GM12878 (cell line): ENCODE data around the gene TIPARP. TPM values are rescaled to one million over a fixed set of nuclear protein-coding genes. Genes with fewer than 3 reads are reported as not detected.

Experiments used
- ATAC-seq: fragments of 200-7000 bp; cut with Tn5 transposase; 3 replicates; pipeline ENCODE4 v1.9.1; 2020; ENCODE audit warnings: mild to moderate bottlenecking, moderate library complexity
- BruUV-seq: library from RNA; stranded (reverse); fragments of 400-500 nt; replicated peaks from 2 replicates; lab custom pipeline; 2021; lab: Mats Ljungman, UMichigan
- CTCF ChIA-PET: fragments of 300-600 bp; sonication (Branson Sonifier 250); formaldehyde crosslinking; extraction: SDS; loops from one replicate; lab custom pipeline; 2021; ENCODE audit warnings: inconsistent platforms; lab: Yijun Ruan, JAX
- POLR2A ChIA-PET: fragments of 350-600 bp; formaldehyde crosslinking; extraction: SDS; loops from one replicate; lab custom pipeline; 2021; ENCODE audit warnings: inconsistent platforms; lab: Charles Lee
- RAD21 ChIA-PET: fragments of 300-600 bp; sonication (Branson Sonifier 250); formaldehyde crosslinking; loops from one replicate; lab custom pipeline; 2023; ENCODE audit warnings: antibody characterized with exemption; ENCODE audit not compliant: unreplicated experiment; lab: Charles Lee
- SMC1A ChIA-PET: fragments of 300-600 bp; sonication (Branson Sonifier 250); formaldehyde crosslinking; loops from one replicate; lab custom pipeline; 2023; ENCODE audit not compliant: unreplicated experiment, uncharacterized antibody; lab: Charles Lee
- DNase-seq: peaks from one replicate; pipeline ENCODE4 v3.0.0-alpha.2; 2011; ENCODE audit warnings: low read depth, low spot score
- FAIRE-seq: peaks from 3 replicates; lab custom pipeline; 2011; peaks lifted over from hg19 to GRCh38; lab: Jason Lieb, UNC
- H2AFZ ChIP-seq: 2 replicates; pipeline ENCODE4 v1.6.0; 2011; ENCODE audit warnings: low read depth, low read length, control low read depth; ENCODE audit not compliant: control insufficient read depth
- H3K27ac ChIP-seq: 2 replicates; pipeline ENCODE4 v1.5.1; 2011; ENCODE audit warnings: control low read depth; ENCODE audit not compliant: control insufficient read depth, insufficient read depth
- H3K27me3 ChIP-seq, 2 experiments: replicated peaks in 1 of 2; 2 replicates each; pipeline versions ENCODE4 v1.6.0 to v1.6.1; 2011; ENCODE audit warnings: low read length in 1 of 2; ENCODE audit not compliant: control insufficient read depth in 2 of 2, insufficient read depth in 2 of 2
- H3K36me3 ChIP-seq, 2 experiments: 2 replicates each; pipeline ENCODE4 v1.5.1; 2011; ENCODE audit warnings: low read length in 1 of 2; ENCODE audit not compliant: control insufficient read depth in 2 of 2, insufficient read depth in 2 of 2
- H3K4me1 ChIP-seq: 2 replicates; pipeline ENCODE4 v1.6.1; 2011; ENCODE audit warnings: mild to moderate bottlenecking, low read length, moderate library complexity, mixed read lengths; ENCODE audit not compliant: control insufficient read depth, insufficient read depth
- H3K4me2 ChIP-seq: 2 replicates; pipeline ENCODE4 v1.6.0; 2011; ENCODE audit warnings: control low read depth; ENCODE audit not compliant: control insufficient read depth, insufficient read depth
- H3K4me3 ChIP-seq: fragments of 200-600 bp; sonication (generic); 2 replicates; pipeline ENCODE4 v1.5.1; 2016
- H3K79me2 ChIP-seq: 2 replicates; pipeline ENCODE4 v1.6.0; 2011; ENCODE audit warnings: low read length; ENCODE audit not compliant: control insufficient read depth, insufficient read depth
- H3K9ac ChIP-seq: 2 replicates; pipeline ENCODE4 v1.8.0; 2011; ENCODE audit warnings: low read length, control low read depth, mixed read lengths; ENCODE audit not compliant: control insufficient read depth, insufficient read depth
- H3K9me3 ChIP-seq: replicated peaks from 3 replicates; pipeline ENCODE4 v1.5.1; 2011; ENCODE audit warnings: mild to moderate bottlenecking, low read length; ENCODE audit not compliant: control insufficient read depth, insufficient read depth
- H4K20me1 ChIP-seq: 2 replicates; pipeline ENCODE4 v1.6.0; 2011; ENCODE audit not compliant: control insufficient read depth, insufficient read depth
- ATF7 ChIP-seq: fragments of 450-650 bp; IDR thresholded peaks from 2 replicates; pipeline ENCODE4 v1.6.1; 2016; ENCODE audit warnings: low read depth, mild to moderate bottlenecking
- BACH1 ChIP-seq: fragments of 450-650 bp; IDR thresholded peaks from 2 replicates; pipeline ENCODE4 v1.6.1; 2017; ENCODE audit warnings: mild to moderate bottlenecking, borderline replicate concordance
- CBX5 ChIP-seq: sonication (generic); IDR thresholded peaks from 2 replicates; pipeline ENCODE4 v1.6.1; 2016; ENCODE audit warnings: low read depth, moderate library complexity, mild to moderate bottlenecking, inconsistent platforms
- CHD1 ChIP-seq: IDR thresholded peaks from 2 replicates; pipeline ENCODE4 v1.6.1; 2012; ENCODE audit warnings: low read depth, low read length, improper control_type of control experiment
- E2F4 ChIP-seq: IDR thresholded peaks from 2 replicates; pipeline ENCODE4 v1.6.1; 2012; ENCODE audit warnings: low read depth, low read length, improper control_type of control experiment
- ESRRA ChIP-seq: IDR thresholded peaks from 2 replicates; pipeline ENCODE4 v1.6.1; 2012; ENCODE audit warnings: mild to moderate bottlenecking, low read length, improper control_type of control experiment
- SMAD5 ChIP-seq: IDR thresholded peaks from 2 replicates; pipeline ENCODE4 v1.6.1; 2016; ENCODE audit warnings: antibody characterized with exemption, low read depth
- TARDBP ChIP-seq: IDR thresholded peaks from 2 replicates; pipeline ENCODE4 v1.6.1; 2016; ENCODE audit warnings: borderline replicate concordance
- TCF7 ChIP-seq: IDR thresholded peaks from 2 replicates; pipeline ENCODE4 v1.6.1; 2014; ENCODE audit warnings: antibody characterized with exemption, borderline replicate concordance
- ZNF217 ChIP-seq: fragments of 450-650 bp; IDR thresholded peaks from 2 replicates; pipeline ENCODE4 v1.6.1; 2017; ENCODE audit warnings: antibody characterized with exemption, mild to moderate bottlenecking
- in situ Hi-C: fragments of 300-500 bp; cut with MboI; formaldehyde crosslinking; loops from 9 replicates; pipeline ENCODE4 v1.14.3; 2018; ENCODE audit warnings: mixed read lengths
- intact Hi-C: fragments of 100-400 bp; cut with micrococcal nuclease; formaldehyde crosslinking; loops from one replicate; pipeline ENCODE4 v1.14.2; 2022; ENCODE audit not compliant: unreplicated experiment
- polyA plus RNA-seq, 11 experiments: library from polyadenylated mRNA; depleted of rRNA in 4 of 11; unstranded in 6 of 11; stranded (reverse) in 5 of 11; fragments of >200 nt; fragmentation: Nextera tagmentation in 4 of 11; fragmentation: Illumina TruSeq in 1 of 11; extraction: Ambion mirVana in 4 of 11; extraction: Trizol in 1 of 11; gene quantifications; 1 replicate in 1 of 11; 2 replicates in 10 of 11; pipeline versions ENCODE4 v1.2.1 to v1.2.3, GENCODE V29; 2011 to 2016; ENCODE audit warnings: inconsistent platforms in 2 of 11, missing spikeins in 2 of 11, low read depth in 1 of 11
- total RNA-seq, 4 experiments: library from RNA; depleted of rRNA in 3 of 4; stranded (reverse); fragments of >200 nt in 3 of 4; fragmentation: Illumina TruSeq in 1 of 4; extraction: Trizol in 1 of 4; gene quantifications; 2 replicates each; pipeline versions ENCODE4 v1.2.1 to v1.2.3, GENCODE V29; 2013 to 2021
- TF ChIP-seq, protein P1 (sequence below): fragments of 450-650 bp; formaldehyde crosslinking; IDR thresholded peaks from 2 replicates; pipeline ENCODE4 v1.5.0; 2022; ENCODE audit warnings: mild to moderate bottlenecking, missing genetic modification characterization

The TIPARP gene
- total and polyA plus RNA-seq, 10 of the 15 experiments (the other 5 are each of a cell fraction or from before 2014, with no cell fraction given): 3.2 to 21.5 (median 12.0) TPM

DNA sequence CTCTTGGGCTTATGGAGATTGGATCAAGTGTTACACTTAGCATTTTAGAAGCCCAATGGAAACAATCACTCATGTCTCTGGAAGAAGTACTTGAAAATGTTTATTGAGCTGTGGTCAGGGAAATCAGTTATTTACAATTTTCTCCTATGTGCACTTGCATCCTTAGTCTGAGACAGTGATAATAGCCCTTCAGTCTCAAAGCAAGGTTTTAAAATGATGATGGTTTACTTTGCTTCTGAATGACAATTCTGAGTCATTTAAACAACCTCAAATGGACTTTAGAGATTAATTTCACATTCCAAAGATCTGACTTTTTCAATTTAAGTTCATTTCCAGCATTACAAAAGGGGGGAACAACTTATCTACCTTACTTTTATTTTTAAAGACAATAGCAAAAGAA, 20.1 kb downstream of the TIPARP start:
- ChIA-PET RAD21 (no interaction called here), CTCF (interaction anchor here (0.6 to 1.1 kb wide), 3 partner anchors 9 to 73 kb away, joined by 3 read pairs; no protein-coding TSS in a partner anchor), POLR2A (no interaction called here), SMC1A (interaction anchor here (0.9 to 2.7 kb wide), 4 partner anchors 10 to 20 kb away, joined by 3 to 10 read pairs (median 4); no protein-coding TSS in a partner anchor)
- Histone ChIP-seq H4K20me1 (no peaks in the 10 kb centered on the region; the same call in 1 of the 2 replicates), H3K9me3 (no peaks in the 10 kb centered on the region), H3K4me1 (peaks cover 6% of the 10 kb centered on the region), H3K4me2 (no peak overlapping the region), H2AFZ (no peak overlapping the region), H3K79me2 (peaks cover 45% of the 10 kb centered on the region), H3K4me3 (no peak overlapping the region), H3K27me3 (no peaks in the 10 kb centered on the region), H3K36me3 (peaks cover 2 to 28% of the 10 kb centered on the region in 2 experiments; a peak in 3 of 4 replicates), H3K27ac (no peak overlapping the region), H3K9ac (no peak overlapping the region)
- in situ Hi-C loops: no loop called here
- DNase-seq (no peak), FAIRE-seq (no peak), ATAC-seq (no peak)
- no peak for TF ChIP-seq BACH1
- no peak for TF ChIP-seq E2F4
- TF ChIP-seq, protein P1, sequence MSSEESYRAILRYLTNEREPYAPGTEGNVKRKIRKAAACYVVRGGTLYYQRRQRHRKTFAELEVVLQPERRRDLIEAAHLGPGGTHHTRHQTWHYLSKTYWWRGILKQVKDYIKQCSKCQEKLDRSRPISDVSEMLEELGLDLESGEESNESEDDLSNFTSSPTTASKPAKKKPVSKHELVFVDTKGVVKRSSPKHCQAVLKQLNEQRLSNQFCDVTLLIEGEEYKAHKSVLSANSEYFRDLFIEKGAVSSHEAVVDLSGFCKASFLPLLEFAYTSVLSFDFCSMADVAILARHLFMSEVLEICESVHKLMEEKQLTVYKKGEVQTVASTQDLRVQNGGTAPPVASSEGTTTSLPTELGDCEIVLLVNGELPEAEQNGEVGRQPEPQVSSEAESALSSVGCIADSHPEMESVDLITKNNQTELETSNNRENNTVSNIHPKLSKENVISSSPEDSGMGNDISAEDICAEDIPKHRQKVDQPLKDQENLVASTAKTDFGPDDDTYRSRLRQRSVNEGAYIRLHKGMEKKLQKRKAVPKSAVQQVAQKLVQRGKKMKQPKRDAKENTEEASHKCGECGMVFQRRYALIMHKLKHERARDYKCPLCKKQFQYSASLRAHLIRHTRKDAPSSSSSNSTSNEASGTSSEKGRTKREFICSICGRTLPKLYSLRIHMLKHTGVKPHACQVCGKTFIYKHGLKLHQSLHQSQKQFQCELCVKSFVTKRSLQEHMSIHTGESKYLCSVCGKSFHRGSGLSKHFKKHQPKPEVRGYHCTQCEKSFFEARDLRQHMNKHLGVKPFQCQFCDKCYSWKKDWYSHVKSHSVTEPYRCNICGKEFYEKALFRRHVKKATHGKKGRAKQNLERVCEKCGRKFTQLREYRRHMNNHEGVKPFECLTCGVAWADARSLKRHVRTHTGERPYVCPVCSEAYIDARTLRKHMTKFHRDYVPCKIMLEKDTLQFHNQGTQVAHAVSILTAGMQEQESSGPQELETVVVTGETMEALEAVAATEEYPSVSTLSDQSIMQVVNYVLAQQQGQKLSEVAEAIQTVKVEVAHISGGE (CRISPR knock-in tag): no peak
- no peak for TF ChIP-seq CHD1
- no peak for TF ChIP-seq CBX5
- no peak for TF ChIP-seq ESRRA
- TF ChIP-seq TCF7: no peak
- no peak for TF ChIP-seq ATF7
- TF ChIP-seq SMAD5: no peak
- no peak for TF ChIP-seq TARDBP
- no peak for TF ChIP-seq ZNF217
- no TSS peak for BruUV-seq
- intact Hi-C loops: no loop called here
